Activated CD4-positive, CD25-positive, alpha-beta regulatory T cell treated with anti-CD3 and anti-CD28 coated beads, Interleukin-2, amount 50 U/mL, for 16 hours (primary cell): Measurements from ENCODE around the gene COL15A1.

Experiments used
- DNase-seq: peaks from one replicate; pipeline ENCODE4 v3.0.0-alpha.2; 2020; ENCODE audit warnings: low read depth, low spot score

The COL15A1 gene

DNA sequence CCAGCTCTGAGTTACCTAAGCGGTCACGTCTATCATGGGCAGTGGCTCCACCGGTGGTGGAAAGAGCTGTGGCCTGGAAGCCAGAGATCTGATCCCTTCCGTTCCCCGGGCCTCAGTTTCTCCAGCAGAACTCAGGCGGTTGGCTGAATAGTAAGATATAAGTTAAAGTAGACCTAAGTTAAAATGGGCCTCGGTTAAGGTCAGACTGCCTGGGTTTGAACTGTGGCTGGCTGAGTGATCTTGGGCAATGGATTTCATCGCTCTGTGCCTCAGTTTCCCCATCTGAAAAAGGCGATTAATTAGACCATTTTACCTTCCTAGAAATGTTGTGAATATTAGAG lies 997 bp downstream of the COL15A1 start:
- no peak for DNase-seq

DNA sequence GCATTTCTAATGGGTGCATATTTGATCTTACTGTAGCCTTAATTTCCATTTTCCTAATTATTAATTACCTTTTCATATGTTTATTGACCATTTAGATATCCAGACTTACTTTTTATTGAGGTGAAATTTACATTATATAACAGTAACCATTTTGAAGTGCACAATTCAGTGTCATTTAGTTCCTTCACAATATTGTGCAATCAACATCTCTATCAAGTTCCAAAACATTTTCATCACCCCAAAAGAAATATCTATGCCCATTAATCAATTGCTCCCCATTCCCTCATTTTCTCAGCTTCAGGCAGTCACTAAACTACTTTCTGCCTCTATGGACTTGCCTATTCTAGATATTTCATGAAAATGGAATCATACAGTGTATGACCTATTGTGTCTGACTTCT lies 5.9 kb downstream of the COL15A1 start:
- no peak for DNase-seq

DNA sequence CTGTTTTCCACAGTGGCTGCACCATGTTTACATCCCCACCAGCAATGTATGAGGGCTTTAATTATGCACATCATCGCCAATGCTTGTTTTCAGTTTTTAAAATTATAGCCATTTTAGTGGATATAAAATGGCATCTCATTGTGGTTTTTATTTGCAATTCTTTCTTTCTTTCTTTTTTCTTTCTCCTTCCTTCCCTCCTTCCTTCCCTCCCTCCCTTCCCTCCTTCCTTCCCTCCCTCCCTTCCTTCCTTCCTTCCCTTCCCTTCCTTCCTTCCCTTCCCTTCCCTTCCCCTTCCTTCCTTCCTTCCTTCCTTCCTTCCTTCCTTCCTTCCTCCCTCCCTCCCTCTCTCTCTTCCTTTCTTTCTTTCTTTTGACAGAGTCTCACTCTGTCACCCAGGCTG lies 6.6 kb downstream of the COL15A1 start:
- DNase-seq = no peak

DNA sequence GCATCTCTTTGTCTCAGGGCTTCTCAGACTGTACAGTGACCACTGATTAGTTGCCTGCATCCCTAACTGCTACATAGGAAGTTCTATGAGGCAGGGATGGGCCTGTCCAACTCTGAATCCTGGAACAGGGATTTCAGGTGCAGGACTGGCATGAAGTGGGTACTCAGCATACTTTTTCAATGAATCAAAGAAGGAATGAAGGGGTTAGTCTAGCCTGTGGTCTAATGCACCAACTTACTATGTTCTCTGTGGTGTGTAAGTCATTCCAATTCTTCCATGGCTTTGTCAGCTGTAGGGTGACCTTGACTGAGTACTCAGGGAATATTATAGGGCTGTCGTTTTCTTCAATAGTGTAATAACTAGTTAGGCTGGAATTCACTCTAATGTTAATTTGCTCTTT lies 8.3 kb downstream of the COL15A1 start:
- DNase-seq = no peak

DNA sequence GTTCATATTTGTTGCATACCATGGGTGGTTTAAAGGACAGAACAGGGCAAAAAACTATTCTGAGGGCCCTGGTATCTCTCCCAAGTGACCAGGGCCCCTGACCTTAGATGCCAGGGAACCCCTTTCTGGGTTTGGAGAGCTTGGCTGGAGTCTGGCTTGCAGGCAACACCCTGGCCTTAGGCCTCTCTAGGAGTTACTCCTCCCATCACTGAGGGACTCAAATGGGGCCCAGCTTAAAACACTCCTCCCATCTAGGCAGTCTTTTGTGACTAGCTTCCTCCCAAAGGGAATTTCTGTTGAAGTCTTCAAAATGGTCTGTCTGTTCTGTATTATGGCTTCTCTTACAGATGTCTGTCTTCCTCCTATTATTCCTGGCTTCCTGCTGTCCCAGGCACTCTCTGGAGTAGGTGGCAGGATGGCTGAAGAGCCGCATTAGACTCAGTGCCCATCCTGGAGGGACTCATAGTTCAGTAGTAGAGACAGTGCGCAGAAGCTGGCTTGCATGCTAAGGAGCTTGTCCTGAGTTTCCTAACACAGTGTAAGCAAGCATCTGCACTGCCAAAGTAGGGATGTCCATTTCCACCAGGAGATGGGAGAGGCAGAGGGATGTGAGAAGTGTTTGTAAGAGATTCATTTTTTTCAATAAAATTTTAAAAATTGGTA lies 10.0 kb downstream of the COL15A1 start:
- DNase-seq = no peak

DNA sequence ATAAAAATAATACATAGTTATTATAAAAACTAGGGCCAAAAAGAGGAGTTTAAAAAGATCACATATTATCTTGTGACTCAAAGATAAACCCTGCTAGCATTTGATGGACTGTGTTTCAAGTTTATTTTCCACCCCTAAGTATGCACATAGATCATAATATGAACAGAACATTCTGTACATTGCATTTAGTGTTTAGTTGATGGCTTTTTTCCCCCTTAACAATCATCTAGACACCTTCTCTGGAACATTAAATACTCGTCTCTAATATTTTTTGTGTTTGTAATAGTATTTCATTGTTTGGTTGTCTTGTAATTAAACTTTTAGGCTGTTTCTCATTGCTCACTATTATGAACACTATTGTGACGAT lies 10.5 kb downstream of the COL15A1 start:
- DNase-seq = no peak

DNA sequence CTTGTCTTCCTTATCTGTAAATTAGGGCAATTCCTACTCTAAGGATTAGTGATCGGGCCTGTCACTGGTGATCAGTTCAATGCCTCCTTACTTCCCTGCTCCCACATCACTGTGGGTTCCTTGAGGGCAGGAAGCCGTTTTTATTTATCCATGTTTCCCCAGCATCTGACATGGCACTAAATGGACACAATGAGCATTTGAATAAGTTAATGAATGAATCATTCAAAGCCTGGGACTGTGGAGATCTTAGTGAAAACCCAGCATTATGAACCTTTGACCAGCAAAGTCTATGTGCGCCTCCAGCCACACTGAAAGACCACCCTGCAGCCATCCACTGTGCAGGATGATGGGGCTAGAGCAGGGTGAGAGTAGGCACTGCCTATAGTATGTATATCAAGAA lies 11.6 kb downstream of the COL15A1 start:
- no peak for DNase-seq

DNA sequence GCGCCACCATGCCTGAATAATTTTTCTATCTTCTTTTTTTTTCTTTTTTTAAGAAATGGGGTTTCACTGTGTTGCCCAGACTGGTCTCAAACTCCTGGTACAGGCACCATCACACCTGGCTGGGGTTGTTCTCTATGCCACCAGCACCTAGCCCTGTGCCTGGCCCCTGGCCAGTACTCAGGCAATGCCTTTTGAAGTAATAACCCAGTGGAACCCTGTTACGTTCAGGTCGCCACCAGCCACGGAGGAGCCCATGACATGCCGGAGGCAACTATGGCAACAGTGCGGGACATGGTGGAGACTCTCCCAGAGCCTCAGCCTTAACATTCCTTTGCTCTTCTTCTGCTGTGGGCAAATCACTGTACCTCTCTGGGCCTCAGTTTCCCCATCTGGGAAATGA lies 14.1 kb downstream of the COL15A1 start:
- DNase-seq = no peak

DNA sequence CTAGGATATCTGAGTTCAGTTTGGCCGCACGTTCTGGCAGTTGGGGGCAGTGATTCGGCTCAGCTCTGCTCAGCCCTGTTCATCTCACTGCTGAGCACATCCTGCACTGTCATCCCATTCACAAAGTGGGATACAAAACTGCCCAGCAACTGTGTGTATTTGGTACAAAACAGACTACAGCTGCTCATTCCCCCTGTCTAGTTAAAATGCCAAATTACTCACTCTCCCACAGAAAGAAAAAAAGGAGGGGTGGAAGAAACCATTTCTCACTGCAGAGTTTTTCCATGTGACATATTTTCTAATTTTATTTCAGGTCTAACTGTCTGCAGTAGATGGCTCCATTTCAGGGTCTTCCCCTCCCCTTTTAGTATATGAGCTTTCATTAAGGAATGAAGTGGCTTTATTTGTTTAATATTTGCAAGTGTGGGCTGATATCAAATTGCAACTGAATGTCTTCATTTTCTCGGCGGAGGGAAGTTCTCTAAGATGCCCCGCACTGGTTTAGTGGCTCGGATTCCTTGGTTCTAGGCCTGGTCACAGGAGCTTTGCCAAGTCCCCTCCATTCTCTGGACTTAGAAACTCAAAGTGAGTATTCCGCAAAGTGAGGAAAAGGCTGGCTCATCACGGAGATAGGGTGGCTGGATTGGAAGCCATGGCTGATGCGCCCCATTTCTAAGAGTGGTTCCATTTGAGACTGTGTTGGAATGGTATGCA lies 14.7 kb downstream of the COL15A1 start:
- DNase-seq = no peak

DNA sequence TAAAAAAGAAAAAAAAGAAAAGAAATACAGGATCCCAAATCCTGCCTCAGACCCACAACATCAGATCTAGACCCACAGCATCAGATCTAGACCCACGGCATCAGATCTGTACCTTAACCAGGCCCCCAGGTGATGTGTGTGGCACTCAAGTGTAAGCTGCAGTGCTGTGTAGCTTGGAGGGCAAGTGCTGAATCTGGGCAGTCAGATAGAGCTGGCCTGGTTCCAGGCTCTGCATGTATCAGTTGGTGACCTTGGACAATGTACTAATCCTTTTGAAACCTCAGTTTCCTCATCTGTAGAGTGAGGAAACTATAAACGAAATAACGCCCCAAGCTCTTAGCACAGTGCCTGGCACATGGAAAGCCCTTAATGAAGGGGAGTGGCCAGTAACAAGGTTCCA lies 16.7 kb downstream of the COL15A1 start:
- no peak for DNase-seq

DNA sequence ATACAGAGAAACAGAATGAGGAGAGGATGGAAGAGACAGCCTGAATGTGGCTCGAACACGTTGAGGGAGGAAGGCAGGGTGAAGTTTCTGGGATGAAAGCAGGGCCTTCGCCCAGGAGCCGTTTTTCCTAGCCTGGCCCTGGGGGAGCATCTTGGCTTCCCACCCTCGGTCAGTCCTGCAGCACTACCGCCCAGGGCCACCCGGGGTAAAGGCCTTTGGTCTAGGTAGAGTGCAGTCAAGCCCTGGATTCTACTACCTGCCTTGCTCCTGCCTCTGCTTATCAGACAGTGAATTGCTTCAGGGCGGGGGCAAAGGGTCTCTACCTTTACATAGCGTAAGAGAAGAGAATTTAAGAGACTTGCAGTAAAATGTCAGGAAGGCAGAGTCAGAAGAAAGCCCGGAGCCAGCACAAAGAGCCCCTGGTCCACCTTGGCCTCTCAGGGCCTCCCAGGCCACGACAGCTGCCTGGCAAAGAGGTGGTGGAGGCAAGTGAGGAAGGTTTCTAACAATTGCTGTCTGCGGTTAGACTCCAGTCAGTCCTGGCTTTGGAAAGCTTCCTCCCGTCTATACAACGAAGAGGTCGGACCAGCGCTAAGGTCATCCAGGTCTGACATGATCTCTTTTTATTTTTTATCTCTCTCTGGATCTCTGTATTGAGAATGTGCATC lies 17.9 kb downstream of the COL15A1 start:
- DNase-seq = no peak

DNA sequence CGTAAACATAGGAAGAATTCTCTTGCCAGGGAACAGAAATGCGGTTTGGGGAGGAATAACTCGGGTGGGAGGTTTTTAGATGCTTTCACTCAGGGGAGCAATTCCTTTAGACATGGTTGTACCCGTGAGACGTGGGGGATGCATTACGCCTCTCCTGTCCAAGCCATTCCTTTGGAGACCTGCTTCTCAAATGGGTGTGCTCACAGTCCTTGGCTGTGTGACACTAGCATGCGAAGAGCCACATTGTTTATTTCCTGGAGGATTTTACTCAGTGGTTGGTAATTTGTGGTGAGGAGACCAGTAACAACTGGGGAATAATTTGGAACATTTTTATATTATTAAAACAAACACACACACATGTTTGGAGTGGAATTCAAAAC lies 18.5 kb downstream of the COL15A1 start:
- DNase-seq = no peak

DNA sequence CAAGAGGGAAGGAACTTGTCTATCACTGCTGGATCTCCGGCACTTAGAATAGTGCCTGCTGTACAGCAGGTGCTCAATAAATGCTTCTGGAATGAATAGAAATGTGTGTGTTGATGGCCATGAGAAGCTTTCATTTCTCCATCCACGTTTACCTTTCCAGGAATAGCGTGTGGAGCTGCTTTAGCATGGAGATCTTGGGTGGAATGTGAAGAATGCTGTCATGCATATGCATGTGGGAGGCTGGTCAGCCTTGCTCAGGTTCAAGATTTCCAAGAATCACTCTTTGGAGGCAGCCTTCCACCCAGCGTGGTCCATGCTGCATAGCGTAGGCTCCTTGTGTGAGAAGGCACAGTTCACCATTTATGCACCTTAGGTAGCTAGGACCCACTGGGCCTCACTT lies 19.2 kb downstream of the COL15A1 start:
- DNase-seq = no peak

DNA sequence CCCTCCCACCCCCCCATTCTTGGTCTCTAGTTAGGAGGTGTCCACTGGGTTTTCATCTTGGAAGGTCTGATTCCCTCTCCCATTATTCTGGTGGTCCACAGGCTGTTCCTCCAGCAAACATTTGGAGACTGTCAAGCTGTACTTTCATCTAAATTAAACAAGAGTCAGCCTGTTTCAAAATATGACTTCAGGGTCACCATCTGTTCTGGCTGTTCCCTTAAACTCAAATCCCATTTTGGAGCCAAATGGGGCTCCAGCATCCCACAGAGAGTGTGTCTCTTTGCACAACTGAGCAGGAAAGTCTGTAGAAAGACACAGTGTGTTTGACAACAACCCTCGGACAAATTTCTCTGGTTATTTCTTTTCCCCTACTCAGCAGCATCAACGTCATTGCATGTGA lies 20.5 kb downstream of the COL15A1 start:
- no peak for DNase-seq

DNA sequence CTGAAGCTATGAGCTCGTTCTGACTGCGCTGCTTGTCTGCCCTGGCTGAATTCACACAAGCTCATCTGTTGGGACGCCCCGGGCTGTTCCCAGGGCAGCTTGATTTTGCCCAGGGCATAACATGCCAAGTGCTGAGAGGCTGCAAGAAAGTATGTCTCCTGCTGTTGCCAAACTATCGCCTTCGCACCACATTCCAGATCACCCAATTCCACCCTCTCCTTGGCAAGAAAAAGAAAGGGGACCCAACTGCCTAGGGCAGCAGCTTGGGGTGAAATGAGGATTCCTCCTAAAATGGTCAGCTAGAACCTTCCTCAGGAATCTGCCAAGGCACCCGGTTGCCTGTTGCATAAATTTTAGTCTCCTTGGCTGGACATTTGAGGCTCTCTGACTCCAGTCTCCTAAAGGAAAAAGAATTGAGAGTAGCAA lies 21.2 kb downstream of the COL15A1 start:
- DNase-seq = no peak

DNA sequence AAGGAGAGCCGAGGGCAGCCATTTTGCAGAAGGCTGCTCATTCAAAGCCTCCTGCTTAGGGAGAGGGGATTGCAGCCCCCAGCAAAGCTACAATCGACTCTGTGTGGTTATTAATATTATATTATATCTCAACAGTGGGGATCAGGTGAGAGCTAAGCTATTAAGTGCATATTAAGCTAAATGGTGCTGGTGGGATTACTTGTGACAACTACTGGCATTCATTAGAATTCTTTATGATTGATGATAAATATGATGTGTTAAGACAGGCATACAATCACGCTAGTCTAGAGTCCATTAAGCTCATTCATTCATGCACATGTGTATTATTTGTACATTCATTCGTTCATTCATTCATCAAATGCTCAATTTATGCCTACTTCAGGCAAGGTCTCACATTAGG lies 23.0 kb downstream of the COL15A1 start:
- no peak for DNase-seq

DNA sequence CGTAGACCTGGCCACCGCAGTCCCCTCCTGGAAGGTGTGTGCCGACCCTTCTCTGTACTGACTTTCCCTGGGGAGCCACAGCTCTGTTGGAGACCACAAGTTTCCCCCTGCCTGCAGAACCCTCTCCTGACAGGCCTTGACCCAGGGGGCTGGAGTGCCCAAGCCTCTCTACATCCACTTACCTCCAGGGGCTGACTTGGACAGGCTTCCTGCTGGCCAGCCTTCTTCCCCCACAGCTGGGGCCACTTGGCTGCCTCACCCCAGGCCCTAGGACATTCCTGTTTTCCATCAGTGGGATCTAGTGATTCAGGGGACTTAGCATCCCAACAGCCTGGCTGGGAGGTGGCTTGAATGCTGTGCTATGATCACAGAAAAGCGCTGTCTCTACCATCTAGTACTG lies 23.6 kb downstream of the COL15A1 start:
- DNase-seq = no peak

DNA sequence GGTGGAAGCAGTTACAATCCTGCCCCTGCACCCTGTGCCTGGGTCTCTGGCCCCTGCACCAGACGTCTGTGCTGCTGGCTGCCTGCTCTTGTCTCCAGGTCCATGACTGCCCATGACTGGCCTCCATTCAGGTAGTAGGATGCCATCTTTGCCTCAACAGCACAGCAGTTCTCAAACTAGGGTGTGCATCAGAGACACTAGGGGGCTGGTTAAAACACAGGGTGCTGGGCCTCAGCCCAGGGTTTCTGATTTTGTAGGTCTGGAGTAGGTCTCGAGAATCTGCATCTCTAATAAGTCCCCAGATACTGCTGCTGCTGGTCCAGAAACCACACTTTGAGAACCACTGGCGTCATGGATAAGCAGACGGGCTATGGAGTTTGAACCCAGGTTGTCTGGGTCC lies 24.0 kb downstream of the COL15A1 start:
- DNase-seq = no peak

DNA sequence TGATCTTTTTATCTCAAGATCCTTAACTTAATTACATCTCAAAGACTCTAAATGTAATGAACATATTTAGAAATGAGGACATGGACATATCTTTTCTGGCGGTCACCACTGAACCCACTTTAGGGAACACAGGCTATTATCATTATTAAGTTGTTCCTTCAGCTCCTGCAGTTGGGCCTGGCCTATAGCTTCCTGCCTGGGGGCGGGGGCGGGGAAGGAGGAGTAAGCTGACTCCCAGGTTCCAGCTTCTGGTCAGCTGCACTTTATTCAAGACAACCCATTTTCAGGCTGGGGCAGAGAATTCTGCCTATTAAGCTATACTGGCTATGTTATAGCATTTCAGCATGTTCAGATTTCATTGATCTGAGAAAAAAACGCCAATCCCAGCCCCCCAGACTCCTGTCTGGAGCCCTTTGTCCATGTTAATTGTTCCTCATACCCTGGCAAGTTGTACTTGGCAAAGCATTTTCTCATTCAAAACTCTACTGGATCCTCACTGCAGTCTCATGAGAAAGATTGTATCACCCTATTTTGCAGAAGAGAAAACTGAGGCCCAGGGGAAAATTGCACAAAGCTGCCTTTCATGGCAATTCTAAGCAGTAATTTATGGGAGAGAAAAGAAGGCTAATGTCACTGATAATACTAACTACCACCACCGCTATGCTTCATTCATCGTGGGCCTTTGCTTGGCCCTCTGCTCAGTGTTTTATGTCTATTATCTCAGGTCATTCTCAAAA lies 25.1 kb downstream of the COL15A1 start:
- DNase-seq = no peak

DNA sequence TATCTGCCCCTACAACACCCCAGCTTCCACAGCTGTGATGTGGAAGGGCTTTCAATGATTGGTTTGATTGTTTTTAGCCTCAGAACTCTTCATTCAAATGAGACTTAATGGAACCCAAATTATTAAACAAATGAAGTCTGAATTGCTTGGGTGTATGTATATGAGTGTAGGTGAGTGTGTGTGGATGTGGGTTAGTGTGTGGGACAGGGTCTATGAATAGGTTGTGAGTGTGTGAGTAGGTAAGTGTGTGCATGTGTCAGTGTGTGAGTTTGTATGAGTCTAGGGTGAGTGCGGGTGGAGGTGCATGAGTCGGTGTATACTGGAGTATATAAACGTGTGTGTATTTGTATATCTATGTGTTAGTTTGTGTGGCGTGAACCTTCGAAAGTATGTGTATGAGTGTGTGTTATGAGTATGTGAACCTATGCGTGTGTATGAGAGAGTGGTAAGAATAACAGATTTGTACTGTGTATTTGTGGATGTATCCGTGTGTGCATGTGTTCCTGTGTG lies 26.9 kb downstream of the COL15A1 start:
- no peak for DNase-seq

DNA sequence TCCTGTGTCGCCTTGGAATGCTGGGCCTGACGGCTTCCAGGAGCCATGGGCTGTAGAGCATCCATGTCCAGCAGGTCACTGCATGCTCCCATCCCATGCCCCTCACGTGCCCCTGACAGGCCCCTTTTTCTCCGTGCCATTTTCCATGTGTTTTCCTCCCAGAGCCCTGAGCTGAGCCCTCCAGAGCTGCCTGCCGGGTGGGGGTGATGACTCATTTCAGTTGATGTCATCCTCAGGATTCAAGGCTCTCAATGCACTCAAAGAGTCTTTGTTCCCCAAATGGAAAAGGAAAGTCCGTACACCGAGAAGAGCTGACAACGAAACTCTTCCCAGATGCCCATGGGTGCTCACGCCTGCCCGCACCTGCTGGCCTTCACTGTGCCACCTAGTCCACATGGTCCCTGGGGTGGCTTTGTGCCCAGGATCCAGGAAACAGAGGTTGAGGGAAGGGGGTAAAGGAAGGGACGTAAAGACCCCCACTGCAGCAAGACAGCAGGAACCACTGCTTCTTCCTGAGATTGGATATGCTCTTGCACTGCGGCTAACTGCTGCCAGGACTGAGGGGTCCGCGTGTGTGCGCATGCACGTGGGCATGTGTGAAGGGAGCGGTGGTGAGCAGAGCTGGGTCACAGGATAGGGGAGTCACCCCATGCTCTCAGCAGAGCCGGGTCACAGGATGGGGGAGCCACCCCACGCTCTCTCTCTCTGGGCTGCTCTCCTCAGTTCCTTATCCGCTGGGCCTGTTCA lies 27.6 kb downstream of the COL15A1 start:
- DNase-seq = no peak

DNA sequence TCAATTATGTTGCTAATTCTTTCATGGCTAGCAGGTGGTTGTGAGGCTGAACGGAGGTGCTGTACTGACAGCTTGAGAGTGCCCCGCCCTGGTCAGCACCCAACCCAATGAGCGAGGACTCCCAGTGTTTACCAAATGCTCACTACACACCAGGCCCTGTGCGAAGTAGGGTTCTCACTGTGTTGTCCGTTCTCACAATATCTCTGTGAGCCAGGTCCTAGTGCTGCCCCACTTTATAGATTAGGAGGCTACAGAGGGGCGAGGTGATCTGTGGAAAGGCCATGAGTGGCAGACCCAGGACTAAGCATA lies 28.2 kb downstream of the COL15A1 start:
- DNase-seq = no peak
